Measurements from ENCODE around the gene ASGR2. TPM values are rescaled to one million over a fixed set of nuclear protein-coding genes. Genes with fewer than 3 reads are reported as not detected.
"Not testable (repeated sequence)": the region's sequence is repeated elsewhere in the genome, so short reads cannot be mapped to it uniquely, and the experiment has no call there.

Gene ASGR2
- total and polyA plus RNA-seq, 2 of the 13 experiments (the other 11 are each of a cell fraction or from before 2014, with no cell fraction given), result 320 to 754 TPM

DNA sequence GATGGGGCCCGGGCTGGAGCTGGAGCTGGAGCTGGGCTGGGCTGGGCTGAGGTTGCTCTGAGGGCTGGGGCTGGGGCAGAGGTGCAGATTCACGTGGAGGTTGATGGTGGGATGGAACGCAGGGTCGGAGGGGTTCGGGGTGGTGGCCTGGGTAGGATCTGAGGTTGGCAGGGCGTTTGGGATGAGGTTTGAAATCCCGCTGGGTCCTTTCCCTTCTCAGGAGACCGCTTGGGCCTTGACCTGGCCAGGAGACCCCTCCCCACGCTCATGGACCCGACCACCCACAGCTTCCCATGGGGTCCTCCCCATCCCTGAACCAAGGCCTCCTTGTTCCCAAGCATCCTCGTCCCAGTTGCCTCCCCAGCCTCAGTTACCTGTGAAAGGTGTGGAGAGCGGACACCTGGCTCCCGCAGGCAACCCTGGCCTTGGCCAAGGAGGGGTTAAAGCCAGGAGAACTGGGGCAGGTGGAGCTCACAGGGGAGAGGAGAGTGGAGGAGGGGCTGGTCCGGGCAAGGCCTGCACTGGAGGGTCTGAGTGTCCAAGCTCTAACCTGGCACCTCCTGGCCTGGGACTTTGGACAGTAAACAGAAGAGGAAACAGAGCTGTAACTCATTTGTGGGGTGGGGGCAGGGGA, at the start of gene ASGR2 (continued):
- TF ChIP-seq, protein P1, sequence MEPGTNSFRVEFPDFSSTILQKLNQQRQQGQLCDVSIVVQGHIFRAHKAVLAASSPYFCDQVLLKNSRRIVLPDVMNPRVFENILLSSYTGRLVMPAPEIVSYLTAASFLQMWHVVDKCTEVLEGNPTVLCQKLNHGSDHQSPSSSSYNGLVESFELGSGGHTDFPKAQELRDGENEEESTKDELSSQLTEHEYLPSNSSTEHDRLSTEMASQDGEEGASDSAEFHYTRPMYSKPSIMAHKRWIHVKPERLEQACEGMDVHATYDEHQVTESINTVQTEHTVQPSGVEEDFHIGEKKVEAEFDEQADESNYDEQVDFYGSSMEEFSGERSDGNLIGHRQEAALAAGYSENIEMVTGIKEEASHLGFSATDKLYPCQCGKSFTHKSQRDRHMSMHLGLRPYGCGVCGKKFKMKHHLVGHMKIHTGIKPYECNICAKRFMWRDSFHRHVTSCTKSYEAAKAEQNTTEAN (CRISPR knock-in tag; conservative IDR thresholded peaks at IDR 0.05), result no peak

DNA sequence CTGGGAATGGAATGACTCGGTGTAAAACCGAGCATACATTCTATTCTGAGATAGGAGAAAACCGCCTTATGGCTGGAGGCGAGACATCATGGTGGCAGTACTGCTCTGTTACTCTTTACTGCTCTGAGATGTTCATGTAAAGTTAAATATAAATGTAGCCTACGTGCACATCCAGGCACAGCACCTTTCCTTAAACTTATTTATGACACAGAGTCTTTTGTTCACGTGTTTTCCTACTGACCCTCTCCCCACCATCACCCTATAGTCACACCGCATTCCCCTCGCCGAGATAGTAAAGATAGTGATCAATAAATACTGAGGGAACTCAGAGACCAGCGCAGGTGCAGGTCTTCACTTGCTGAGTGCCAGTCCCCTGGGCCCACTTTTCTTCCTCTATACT, 44.9 kb upstream of the ASGR2 start:
- not testable (repeated sequence) for H3K27me3 ChIP-seq (ENCODE audit: control insufficient read depth in 1 of 2, insufficient read depth in 2 of 2, low read length in 2 of 2)
- WGBS (ENCODE audit: low lambda C conversion rate), result 37% methylated on average over 10 of the region's 10 CpGs

DNA sequence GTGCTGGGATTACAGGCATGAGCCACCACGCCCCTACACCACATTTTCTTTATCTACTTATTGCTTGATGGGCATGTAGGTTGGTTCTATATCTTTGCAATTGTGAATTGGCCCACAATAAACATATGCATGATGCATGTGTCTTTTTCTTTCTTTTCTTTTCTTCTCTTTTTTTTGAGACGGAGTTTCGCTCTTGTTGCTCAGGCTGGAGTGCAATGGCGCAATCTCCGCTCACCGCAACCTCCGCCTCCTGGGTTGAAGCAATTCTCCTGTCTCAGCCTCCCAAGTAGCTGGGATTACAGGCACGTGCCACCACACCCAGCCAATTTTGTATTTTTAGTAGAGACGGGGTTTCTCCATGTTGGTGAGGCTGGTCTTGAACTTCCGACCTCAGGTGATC, 43.8 kb upstream of the ASGR2 start:
- POLR2A ChIA-PET, result interaction anchor here (0.7 to 1.2 kb wide), 2 partner anchors 9 to 41 kb away, joined by 4 to 5 read pairs; no protein-coding TSS in a partner anchor
- peaks cover 33% of the 10 kb centered on the region for H3K4me1 ChIP-seq (ENCODE audit: insufficient read depth, low read length)
- intact Hi-C loops (cut with micrococcal nuclease; ENCODE audit: unreplicated experiment); ATAC-seq; FAIRE-seq; H3K36me3 ChIP-seq (replicated peaks in 1 of 2; ENCODE audit: control insufficient read depth in 1 of 2, insufficient read depth in 2 of 2, low read length in 2 of 2); H3K9ac ChIP-seq (ENCODE audit: insufficient read depth, low read depth, low read length); H3K9me3 ChIP-seq (ENCODE audit: low read length); H3K4me2 ChIP-seq (ENCODE audit: low read depth, low read length); H3K27ac ChIP-seq (ENCODE audit: extremely low read length, insufficient read depth, low read length); H4K20me1 ChIP-seq (ENCODE audit: insufficient read depth, low read length); BruUV-seq (replicated peaks); H3K4me3 ChIP-seq (replicated peaks in 1 of 3; ENCODE audit: insufficient read depth in 1 of 3, low read depth in 2 of 3, low read length in 3 of 3); CTCF ChIA-PET (ENCODE audit: low intra/inter-chr PET ratio, low total read pairs); H3K27me3 ChIP-seq (ENCODE audit: control insufficient read depth in 1 of 2, insufficient read depth in 2 of 2, low read length in 2 of 2); H3K79me2 ChIP-seq (ENCODE audit: insufficient read depth, low read length); in situ Hi-C loops (cut with HindIII; ENCODE audit: extremely low pct_ligation_motif_present, low pct_unique_long_range_greater_than_20kb); H2AFZ ChIP-seq (ENCODE audit: low read length); DNase-seq (ENCODE audit: low spot score): not testable (repeated sequence)
- 96% methylated on average over 10 of the region's 10 CpGs for whole genome bisulfite sequencing (ENCODE audit: low lambda C conversion rate)

More for the DNA sequence above, 44.9 kb upstream of the ASGR2 start:
- H3K9me3 ChIP-seq (ENCODE audit: low read length); DNase-seq (ENCODE audit: low spot score); CTCF ChIA-PET (ENCODE audit: low intra/inter-chr PET ratio, low total read pairs); ATAC-seq; H3K4me3 ChIP-seq (replicated peaks in 1 of 3; ENCODE audit: insufficient read depth in 1 of 3, low read depth in 2 of 3, low read length in 3 of 3); H3K79me2 ChIP-seq (ENCODE audit: insufficient read depth, low read length); H3K27ac ChIP-seq (ENCODE audit: extremely low read length, insufficient read depth, low read length); FAIRE-seq; BruUV-seq (replicated peaks); H2AFZ ChIP-seq (ENCODE audit: low read length); POLR2A ChIA-PET; H3K36me3 ChIP-seq (replicated peaks in 1 of 2; ENCODE audit: control insufficient read depth in 1 of 2, insufficient read depth in 2 of 2, low read length in 2 of 2); H4K20me1 ChIP-seq (ENCODE audit: insufficient read depth, low read length); in situ Hi-C loops (cut with HindIII; ENCODE audit: extremely low pct_ligation_motif_present, low pct_unique_long_range_greater_than_20kb); intact Hi-C loops (cut with micrococcal nuclease; ENCODE audit: unreplicated experiment); H3K9ac ChIP-seq (ENCODE audit: insufficient read depth, low read depth, low read length): not testable (repeated sequence)
- peaks cover 37% of the 10 kb centered on the region for H3K4me1 ChIP-seq (ENCODE audit: insufficient read depth, low read length)
- H3K4me2 ChIP-seq (ENCODE audit: low read depth, low read length), result peak overlapping the region; percentile 10; the same call in 1 of the 2 replicates
- TF ChIP-seq, protein P2, sequence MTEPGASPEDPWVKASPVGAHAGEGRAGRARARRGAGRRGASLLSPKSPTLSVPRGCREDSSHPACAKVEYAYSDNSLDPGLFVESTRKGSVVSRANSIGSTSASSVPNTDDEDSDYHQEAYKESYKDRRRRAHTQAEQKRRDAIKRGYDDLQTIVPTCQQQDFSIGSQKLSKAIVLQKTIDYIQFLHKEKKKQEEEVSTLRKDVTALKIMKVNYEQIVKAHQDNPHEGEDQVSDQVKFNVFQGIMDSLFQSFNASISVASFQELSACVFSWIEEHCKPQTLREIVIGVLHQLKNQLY (CRISPR knock-in tag; IDR thresholded peaks at IDR 0.05), result peak; percentile 52; the same call in 1 of the 2 replicates
- TF ChIP-seq POGZ (CRISPR knock-in tag; IDR thresholded peaks at IDR 0.05), result 0 out of 2 replicates have a peak, but pooled peaks have one; percentile 14
- TF ChIP-seq MED1 (CRISPR knock-in tag; IDR thresholded peaks at IDR 0.05), result peak; percentile 42; the same call in 1 of the 2 replicates
- peak; percentile 26; the same call in 1 of the 2 replicates for TF ChIP-seq SAP130 (CRISPR knock-in tag; IDR thresholded peaks at IDR 0.05; ENCODE audit: low read depth)
- TF ChIP-seq ZNF232 (CRISPR knock-in tag; IDR thresholded peaks at IDR 0.05; ENCODE audit: borderline replicate concordance), result peak; percentile 86
